ENCODE results near the gene TP53TG5. TPM values are rescaled to one million over a fixed set of nuclear protein-coding genes. Genes with fewer than 3 reads are reported as not detected.
A peak's percentile ranks its signal among the peaks of the same experiment; 100 is the strongest.

The TP53TG5 gene
- total RNA-seq, 1 donor from 2014 or later = not detected

- Mint-ChIP-seq H3K9me3 (ENCODE audit: unreplicated experiment) (no peaks in the 10 kb centered on the region), H3K4me3 (ENCODE audit: unreplicated experiment) (no peak overlapping the region), H3K4me1 (ENCODE audit: unreplicated experiment) (peaks cover 22% of the 10 kb centered on the region), H3K27me3 (ENCODE audit: unreplicated experiment) (no peaks in the 10 kb centered on the region), H3K27ac (ENCODE audit: unreplicated experiment) (no peak overlapping the region), H3K36me3 (ENCODE audit: unreplicated experiment) (peaks cover 20% of the 10 kb centered on the region)
- no peak for DNase-seq (ENCODE audit: extremely low spot score, unreplicated experiment)
- no peak for TF ChIP-seq CTCF (IDR thresholded peaks at IDR 0.05)
These were observed 11.9 kb downstream of the TP53TG5 start for GRCh38 chr20:45366192-45366591.

- no peak for DNase-seq (ENCODE audit: extremely low spot score, unreplicated experiment)
- Mint-ChIP-seq H3K27ac (ENCODE audit: unreplicated experiment) (no peak overlapping the region), H3K4me3 (ENCODE audit: unreplicated experiment) (no peak overlapping the region), H3K36me3 (ENCODE audit: unreplicated experiment) (peaks cover 20% of the 10 kb centered on the region), H3K9me3 (ENCODE audit: unreplicated experiment) (no peaks in the 10 kb centered on the region), H3K4me1 (ENCODE audit: unreplicated experiment) (peaks cover 22% of the 10 kb centered on the region), H3K27me3 (ENCODE audit: unreplicated experiment) (no peaks in the 10 kb centered on the region)
- TF ChIP-seq CTCF (IDR thresholded peaks at IDR 0.05) = no peak
These were observed 12.6 kb downstream of the TP53TG5 start for GRCh38 chr20:45365444-45365970.

GRCh38 chr20:45363611-45364492 lies 14.3 kb downstream of the TP53TG5 start:
- TF ChIP-seq CTCF (IDR thresholded peaks at IDR 0.05) = no peak
- H3K36me3 Mint-ChIP-seq (ENCODE audit: unreplicated experiment) = peaks cover 18% of the 10 kb centered on the region
- H3K27ac Mint-ChIP-seq (ENCODE audit: unreplicated experiment) = peak overlapping the region; percentile 100
- no peak for DNase-seq (ENCODE audit: extremely low spot score, unreplicated experiment)
- peaks cover 37% of the 10 kb centered on the region for H3K4me1 Mint-ChIP-seq (ENCODE audit: unreplicated experiment)
- peak overlapping the region; percentile 98 for H3K4me3 Mint-ChIP-seq (ENCODE audit: unreplicated experiment)
- no peaks in the 10 kb centered on the region for H3K9me3 Mint-ChIP-seq (ENCODE audit: unreplicated experiment)
- H3K27me3 Mint-ChIP-seq (ENCODE audit: unreplicated experiment) = no peaks in the 10 kb centered on the region

- Mint-ChIP-seq H3K27me3 (ENCODE audit: unreplicated experiment) (no peaks in the 10 kb centered on the region), H3K4me3 (ENCODE audit: unreplicated experiment) (peak within 1 kb of the TSS; percentile 98), H3K9me3 (ENCODE audit: unreplicated experiment) (no peaks in the 10 kb centered on the region), H3K27ac (ENCODE audit: unreplicated experiment) (peak within 1 kb of the TSS; percentile 100), H3K36me3 (ENCODE audit: unreplicated experiment) (peaks cover 12% of the 10 kb centered on the region), H3K4me1 (ENCODE audit: unreplicated experiment) (peaks cover 46% of the 10 kb centered on the region)
- TF ChIP-seq CTCF (IDR thresholded peaks at IDR 0.05) = peak; percentile 92
- DNase-seq (ENCODE audit: extremely low spot score, unreplicated experiment) = peak; percentile 99
These were observed 15.1 kb downstream of the TP53TG5 start, which contains the start of gene SYS1 for GRCh38 chr20:45362804-45363610. SYS1 (plus strand) TSS chr20:45363156; CDS start chr20:45363532, 376 bp downstream.

Data from osteocyte (in vitro differentiated cells).